ENCODE results near the gene MLYCD. TPM values are rescaled to one million over a fixed set of nuclear protein-coding genes. Genes with fewer than 3 reads are reported as not detected.

The MLYCD gene
- total RNA-seq, 1 donor, result 2.9 TPM

DNA sequence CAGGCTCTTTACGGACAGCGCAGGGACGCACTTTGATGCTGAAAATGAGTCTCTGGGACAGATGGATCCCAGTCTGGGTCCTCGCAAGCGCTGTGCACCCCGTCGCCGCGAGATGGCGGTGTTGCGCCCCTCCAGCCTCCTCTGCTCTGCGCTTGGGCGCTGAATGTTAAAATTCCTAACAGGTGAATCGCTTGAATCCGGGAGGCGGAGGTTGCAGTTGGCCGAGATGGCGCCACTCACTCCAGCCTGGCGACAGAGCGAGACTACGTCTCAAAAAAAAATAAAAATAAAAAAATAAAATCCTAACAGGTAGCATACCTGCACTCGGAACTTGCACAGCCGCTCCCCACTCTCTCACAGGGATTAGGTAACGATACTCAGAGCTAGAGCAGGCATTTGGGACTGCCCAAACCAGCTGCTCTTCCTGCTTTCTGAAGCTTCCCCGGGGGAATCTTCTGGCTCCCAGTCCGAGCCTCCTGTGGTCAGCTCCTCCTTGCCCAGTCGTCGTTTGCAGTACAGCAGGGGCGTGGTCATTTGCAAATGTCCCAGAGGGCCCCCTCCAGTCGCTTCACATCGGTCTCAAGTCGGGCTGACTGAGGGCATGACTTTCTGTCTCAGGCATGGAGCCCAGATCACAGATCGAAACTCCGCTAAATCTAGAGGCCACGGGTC lies 27.9 kb downstream of the MLYCD start:
- no peaks in the 10 kb centered on the region for H3K4me1 ChIP-seq (ENCODE audit: insufficient read depth, low read length)
- no peaks in the 10 kb centered on the region for H3K9me3 ChIP-seq (ENCODE audit: low read depth, low read length)
- H3K27me3 ChIP-seq (ENCODE audit: insufficient read depth, low read length), result no peaks in the 10 kb centered on the region
- no peak overlapping the region for H3K4me3 ChIP-seq (ENCODE audit: low read length)

DNA sequence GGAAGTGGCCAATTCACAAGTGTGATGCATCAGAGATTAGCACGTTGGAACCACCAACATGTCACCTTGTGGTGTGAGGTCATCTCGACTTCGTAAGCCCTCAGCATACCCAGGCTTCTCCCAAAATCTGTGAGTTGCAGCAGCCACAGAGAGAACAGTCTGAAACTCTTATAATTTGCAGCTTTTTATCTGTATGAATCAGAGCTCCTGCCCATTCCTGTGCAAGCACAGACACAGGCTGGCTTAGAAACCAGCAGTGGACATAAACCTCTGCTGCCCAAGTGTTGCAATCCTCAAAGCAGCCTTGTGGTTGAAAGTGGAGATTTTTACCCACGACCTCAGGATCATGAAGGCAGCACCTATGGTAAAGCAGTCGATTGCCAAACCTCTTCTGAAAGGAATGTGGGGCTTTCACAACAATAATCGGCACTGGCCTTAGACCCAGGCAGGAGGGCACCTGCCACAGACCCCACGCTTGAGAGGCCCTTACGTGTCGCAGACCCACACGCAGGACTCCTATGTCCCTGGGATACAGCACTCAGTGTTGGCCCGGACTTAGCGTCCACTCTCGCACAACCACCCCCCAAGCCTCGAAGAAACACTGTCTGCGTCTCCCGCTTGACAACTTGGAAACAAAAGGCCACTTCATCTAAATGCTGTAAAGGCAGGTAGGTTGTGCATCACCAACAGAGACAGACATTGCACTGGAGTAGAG lies 29.6 kb downstream of the MLYCD start:
- Histone ChIP-seq H3K9me3 (ENCODE audit: low read depth, low read length) (no peaks in the 10 kb centered on the region), H3K27me3 (ENCODE audit: insufficient read depth, low read length) (no peaks in the 10 kb centered on the region), H3K4me3 (ENCODE audit: low read length) (no peak overlapping the region), H3K4me1 (ENCODE audit: insufficient read depth, low read length) (no peaks in the 10 kb centered on the region)

DNA sequence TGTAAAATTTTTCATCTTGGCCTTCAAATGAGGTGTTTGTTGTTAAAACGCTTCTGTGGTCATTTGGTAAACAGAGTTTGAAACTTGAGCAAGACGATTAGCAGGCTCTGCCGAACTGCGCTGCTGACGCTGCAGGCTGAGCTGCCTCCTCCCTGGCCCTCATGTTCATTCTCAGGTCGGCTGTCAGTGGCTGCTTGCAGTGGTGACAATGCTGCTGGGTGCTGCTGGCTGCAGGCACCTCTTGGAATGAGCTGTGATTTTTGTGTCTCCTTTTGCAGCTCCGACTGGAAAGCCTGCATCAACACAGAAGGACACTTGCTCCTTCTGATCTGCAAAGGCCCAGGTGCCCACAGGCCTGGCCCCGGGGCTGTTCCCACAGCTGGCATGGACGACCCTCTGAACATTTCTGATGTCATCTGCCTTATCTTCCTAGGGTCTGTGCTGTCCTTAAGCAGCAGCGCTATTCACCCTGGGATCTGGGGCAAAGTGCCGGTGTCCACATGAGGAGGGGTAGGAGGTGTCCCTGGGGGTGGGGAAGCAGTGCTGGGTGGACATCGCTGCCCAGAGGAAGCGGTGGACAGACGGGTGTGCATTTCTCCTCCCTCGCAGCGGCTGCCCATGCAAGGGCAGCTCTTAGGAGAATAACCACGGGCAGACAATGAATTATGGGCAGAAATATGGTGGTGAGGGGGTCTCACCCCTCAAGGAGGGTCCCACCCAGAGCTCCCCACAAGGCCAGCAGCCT lies 31.1 kb downstream of the MLYCD start:
- no peaks in the 10 kb centered on the region for H3K9me3 ChIP-seq (ENCODE audit: low read depth, low read length)
- no peaks in the 10 kb centered on the region for H3K27me3 ChIP-seq (ENCODE audit: insufficient read depth, low read length)
- no peaks in the 10 kb centered on the region for H3K4me1 ChIP-seq (ENCODE audit: insufficient read depth, low read length)
- H3K4me3 ChIP-seq (ENCODE audit: low read length), result no peak overlapping the region

DNA sequence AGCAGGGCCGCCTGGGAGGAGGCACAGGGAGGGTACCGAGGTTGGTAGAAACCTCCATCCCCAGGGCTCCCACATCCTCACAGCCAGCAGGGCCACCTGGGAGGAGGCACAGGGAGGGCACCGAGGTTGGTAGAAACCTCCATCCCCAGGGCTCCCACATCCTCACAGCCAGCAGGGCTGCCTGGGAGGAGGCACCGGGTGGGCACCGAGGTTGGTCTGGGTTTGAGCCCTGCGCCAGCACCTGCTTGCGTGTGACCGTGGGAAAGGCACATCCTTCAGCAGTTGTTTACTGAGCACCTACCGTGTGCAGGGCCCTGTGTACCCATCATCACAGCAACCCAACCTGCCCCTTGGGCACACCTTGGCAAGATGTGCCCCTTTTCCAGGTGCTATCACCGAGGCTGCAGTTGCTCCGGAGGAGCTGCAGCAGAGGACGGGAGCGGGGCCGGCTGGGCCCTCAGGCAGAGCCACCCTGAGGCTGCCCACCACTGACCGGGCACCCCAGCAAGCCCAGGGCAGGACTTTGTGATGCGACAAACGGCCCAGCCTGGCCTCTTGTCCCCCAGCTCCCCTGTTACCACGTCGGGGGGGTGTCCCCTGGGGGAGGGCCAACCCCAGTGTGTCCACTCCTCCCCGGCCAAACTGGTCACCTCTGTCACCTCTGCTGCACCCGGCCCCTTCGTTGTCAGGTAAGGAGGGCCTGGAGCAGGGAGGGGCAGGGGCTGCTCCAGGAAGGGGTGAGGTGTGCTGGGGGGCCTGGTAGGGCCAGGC lies 32.0 kb downstream of the MLYCD start:
- H3K4me1 ChIP-seq (ENCODE audit: insufficient read depth, low read length), result no peaks in the 10 kb centered on the region
- H3K4me3 ChIP-seq (ENCODE audit: low read length), result no peak overlapping the region
- no peaks in the 10 kb centered on the region for H3K9me3 ChIP-seq (ENCODE audit: low read depth, low read length)
- no peaks in the 10 kb centered on the region for H3K27me3 ChIP-seq (ENCODE audit: insufficient read depth, low read length)

DNA sequence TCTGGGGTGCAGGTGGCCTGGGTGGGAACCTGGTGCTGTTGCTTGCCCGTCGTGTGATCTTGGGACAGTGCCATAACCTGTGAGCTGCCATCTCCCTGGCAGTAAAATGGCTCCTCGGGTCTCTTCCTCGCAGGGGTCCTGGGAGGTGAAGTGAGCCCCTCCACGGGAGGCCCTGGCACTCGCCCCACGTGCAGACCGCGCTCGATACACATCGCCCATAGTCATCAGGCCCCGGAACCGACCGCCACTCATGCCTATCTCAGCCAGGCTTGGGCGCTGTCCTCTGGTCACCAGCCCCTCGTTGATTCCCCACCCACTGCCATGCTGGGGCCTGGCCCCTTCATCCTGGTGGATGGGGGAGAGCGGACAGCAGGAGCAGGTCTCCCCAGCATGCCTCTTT lies 32.6 kb downstream of the MLYCD start:
- Histone ChIP-seq H3K4me1 (ENCODE audit: insufficient read depth, low read length) (no peaks in the 10 kb centered on the region), H3K27me3 (ENCODE audit: insufficient read depth, low read length) (no peaks in the 10 kb centered on the region), H3K9me3 (ENCODE audit: low read depth, low read length) (no peaks in the 10 kb centered on the region), H3K4me3 (ENCODE audit: low read length) (no peak overlapping the region)

DNA sequence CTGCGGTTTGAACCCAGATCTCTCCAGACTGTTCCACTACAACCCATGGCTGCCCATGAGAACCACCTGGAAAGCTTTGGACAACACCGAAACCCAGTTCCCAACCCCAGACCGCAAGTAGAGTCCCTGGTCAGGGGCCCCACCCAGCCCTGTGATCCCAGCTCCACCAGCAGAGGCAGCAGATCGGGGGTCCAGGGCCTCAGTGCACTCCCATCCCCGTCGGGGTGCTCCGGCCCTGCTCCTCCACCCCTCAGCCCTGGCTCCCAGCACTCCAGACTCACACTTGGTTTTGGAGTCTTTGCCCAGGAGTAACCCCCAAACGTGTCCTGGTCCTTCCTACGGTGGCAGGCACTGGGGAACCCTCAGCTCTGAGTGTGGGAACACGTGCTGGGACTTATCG lies 33.4 kb downstream of the MLYCD start:
- H3K9me3 ChIP-seq (ENCODE audit: low read depth, low read length), result no peaks in the 10 kb centered on the region
- H3K4me3 ChIP-seq (ENCODE audit: low read length), result no peak overlapping the region
- H3K27me3 ChIP-seq (ENCODE audit: insufficient read depth, low read length), result no peaks in the 10 kb centered on the region
- H3K4me1 ChIP-seq (ENCODE audit: insufficient read depth, low read length), result no peaks in the 10 kb centered on the region

DNA sequence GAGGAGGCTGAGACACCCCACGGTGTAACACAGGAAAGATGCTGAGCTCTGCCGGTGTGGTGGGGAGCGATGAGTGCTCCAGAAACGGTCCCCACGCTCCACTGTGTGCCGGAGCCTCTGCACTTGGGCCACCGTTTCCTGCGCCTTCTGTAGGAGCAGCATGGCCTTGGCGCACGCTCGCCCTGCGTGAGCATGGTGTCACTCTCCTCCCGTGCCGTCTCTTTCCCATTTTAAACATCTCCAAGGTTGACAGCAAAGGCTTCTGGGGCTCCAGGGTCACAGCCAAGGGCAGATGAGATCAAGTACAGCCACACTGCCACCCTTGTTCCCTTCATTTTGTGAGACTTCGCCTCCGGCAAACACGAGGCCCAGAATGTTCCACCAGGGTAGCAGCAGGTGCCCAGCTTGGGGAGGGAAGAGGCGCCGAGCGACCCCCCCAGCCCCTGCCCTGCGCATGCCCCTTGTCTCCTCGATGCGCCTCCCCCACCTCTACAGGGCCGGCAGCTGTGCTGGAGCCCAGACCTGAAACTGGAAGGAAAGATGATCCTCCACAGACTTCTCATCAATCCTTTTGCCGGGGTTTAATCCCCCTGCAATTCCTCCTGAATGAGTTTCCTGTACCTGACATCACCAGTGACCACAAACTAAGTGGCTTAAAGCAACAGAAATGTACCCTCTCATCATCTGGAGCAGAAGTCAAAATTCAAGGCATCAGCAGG lies 34.2 kb downstream of the MLYCD start:
- Histone ChIP-seq H3K9me3 (ENCODE audit: low read depth, low read length) (no peaks in the 10 kb centered on the region), H3K27me3 (ENCODE audit: insufficient read depth, low read length) (no peaks in the 10 kb centered on the region), H3K4me1 (ENCODE audit: insufficient read depth, low read length) (no peaks in the 10 kb centered on the region), H3K4me3 (ENCODE audit: low read length) (no peak overlapping the region)

DNA sequence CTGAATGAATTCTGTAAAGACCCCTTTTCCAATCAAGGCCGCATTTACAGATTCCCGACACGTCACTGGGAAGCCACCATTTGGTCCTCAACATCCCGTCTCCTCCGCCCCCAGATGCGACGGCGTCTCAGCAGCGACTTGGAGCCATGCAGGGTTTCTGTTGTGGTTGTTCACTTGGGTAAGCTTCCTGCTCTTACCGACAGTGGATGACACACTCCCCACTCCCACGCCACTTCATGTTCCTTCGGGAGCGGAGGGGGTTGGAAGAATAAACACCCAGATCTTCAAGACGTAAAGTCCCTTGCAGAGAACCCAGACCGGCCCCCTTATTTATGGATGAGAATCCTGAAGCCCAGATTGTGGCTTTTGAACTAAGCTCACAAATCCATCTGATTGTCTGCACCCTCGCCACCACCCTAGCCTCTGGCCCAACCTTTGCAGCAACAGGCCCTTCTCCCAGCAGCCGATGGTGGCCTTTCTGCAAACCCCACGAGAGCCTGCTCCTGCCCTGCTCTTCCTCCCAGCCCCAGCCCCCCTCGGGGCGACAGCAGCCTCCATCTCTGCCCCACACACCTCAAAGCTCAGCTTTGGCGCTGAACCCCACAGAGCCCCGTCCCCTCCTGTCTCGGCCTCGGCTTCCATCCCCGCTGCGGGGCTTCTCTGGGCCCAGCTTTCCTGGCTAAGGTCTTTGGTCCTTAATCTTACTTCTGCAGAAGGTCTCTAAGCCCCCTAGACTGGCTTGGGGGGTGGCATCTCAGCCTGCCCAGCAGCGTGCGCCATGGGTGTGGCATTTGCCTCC lies 35.2 kb downstream of the MLYCD start:
- peaks cover 2% of the 10 kb centered on the region for H3K4me1 ChIP-seq (ENCODE audit: insufficient read depth, low read length)
- no peaks in the 10 kb centered on the region for H3K27me3 ChIP-seq (ENCODE audit: insufficient read depth, low read length)
- no peak overlapping the region for H3K4me3 ChIP-seq (ENCODE audit: low read length)
- no peaks in the 10 kb centered on the region for H3K9me3 ChIP-seq (ENCODE audit: low read depth, low read length)

DNA sequence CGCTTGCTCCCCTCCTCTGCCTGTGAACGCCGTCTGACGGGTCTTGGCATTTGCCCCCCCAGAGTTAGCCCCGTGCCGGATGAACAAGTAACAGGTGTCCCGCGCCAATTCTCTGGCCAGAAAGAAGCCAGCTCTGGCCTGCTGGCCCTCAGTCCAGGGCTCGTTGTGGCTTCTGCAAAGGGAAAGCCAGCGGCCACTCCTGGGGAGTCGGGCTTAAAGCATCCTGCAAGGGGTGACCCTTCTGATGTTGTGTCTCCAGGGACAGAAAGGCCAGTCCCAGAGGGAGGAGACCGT lies 35.7 kb downstream of the MLYCD start:
- Histone ChIP-seq H3K4me1 (ENCODE audit: insufficient read depth, low read length) (peaks cover 8% of the 10 kb centered on the region), H3K9me3 (ENCODE audit: low read depth, low read length) (no peaks in the 10 kb centered on the region), H3K4me3 (ENCODE audit: low read length) (no peak overlapping the region), H3K27me3 (ENCODE audit: insufficient read depth, low read length) (no peaks in the 10 kb centered on the region)

DNA sequence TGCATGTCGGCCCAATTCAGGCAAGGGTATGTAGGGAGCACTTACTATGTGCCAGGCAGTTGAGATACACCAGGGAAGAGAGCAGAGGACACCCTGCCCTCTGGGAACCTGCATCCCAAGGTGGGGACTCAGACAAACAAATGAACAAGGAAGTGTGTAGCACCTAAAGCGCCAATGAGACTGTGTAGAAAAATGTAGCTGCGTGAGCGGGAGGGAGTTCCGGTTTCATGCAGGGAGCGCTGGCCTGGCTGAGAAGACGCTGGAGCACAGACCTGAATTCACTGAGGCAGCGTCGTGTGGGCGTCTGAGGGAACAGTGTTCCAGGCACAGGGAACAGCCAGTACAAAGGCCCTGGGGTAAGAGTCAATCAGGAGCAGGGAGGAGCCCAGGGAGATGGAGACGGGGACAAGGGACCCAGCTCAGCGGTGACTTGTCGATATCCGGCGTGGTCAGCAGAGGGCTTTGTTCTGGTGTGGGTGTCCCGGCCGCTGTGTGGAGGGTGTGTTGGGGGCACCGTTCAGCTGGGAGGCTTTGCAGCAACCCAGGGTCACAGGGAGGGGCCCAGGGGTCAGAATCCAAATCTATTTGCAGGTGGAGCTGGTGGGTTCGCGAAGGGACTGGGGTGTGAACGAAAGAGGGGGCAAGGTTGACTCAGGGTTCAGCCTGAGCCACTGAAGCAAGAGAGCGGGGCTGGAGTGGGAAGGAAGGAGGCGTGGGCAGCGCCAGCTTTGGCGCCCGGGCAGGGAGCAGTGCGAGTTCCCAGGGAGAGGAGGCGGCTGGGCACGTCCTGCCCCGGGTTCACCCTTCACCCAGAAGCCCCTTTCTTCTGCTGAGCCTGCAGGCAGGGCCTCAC lies 36.3 kb downstream of the MLYCD start:
- peaks cover 9% of the 10 kb centered on the region for H3K4me1 ChIP-seq (ENCODE audit: insufficient read depth, low read length)
- H3K27me3 ChIP-seq (ENCODE audit: insufficient read depth, low read length), result no peaks in the 10 kb centered on the region
- no peak overlapping the region for H3K4me3 ChIP-seq (ENCODE audit: low read length)
- no peaks in the 10 kb centered on the region for H3K9me3 ChIP-seq (ENCODE audit: low read depth, low read length)

DNA sequence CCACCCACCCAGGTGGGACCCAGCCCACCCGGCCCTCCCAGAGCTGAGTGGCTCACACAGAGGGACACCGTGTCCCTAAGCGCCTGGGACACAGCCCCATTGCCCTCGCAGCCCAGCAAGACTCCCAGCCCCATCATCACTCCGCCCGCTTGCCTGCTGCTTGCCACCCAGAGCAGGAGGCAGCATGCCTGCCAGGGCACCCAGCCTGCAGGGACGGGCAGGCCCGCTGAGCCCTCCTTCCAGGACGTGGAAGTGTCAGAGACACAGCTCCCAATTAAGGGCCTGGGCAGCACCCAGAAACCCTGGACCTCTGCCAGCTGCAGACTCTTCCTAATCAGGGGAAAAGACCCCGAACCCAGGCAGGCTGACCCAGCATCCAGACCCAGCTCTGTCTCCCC lies 36.9 kb downstream of the MLYCD start:
- Histone ChIP-seq H3K27me3 (ENCODE audit: insufficient read depth, low read length) (no peaks in the 10 kb centered on the region), H3K4me1 (ENCODE audit: insufficient read depth, low read length) (peaks cover 9% of the 10 kb centered on the region), H3K4me3 (ENCODE audit: low read length) (no peak overlapping the region), H3K9me3 (ENCODE audit: low read depth, low read length) (no peaks in the 10 kb centered on the region)

DNA sequence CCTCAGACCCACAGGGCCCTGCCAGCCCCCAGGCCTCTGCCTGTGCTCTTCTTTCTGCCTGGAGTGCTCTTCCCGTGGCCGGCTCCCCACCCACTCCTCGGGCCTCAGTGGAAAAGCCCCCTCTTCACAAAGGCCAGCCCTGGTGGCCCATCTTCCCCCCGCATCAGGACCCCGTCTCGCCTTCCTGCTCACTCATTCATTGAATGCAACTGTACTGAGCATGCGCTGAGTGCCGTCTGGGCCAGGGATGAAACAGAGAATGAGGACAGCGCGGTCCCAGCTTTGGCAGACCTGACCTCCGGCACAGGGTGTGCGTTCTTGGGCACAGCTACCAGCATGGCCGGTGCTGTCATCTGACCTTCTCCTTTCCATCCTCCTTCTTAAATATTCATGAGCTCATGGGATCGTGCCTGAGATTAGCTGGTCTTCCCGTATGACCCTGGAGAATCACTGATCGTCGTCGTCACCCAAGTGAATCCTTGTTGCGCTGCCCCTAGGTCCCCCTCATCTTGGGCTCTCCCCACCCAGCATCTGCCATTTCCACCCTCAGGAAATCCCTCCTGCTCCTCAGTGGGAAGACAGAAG lies 37.8 kb downstream of the MLYCD start:
- Histone ChIP-seq H3K9me3 (ENCODE audit: low read depth, low read length) (no peaks in the 10 kb centered on the region), H3K4me1 (ENCODE audit: insufficient read depth, low read length) (peaks cover 9% of the 10 kb centered on the region), H3K4me3 (ENCODE audit: low read length) (no peak overlapping the region), H3K27me3 (ENCODE audit: insufficient read depth, low read length) (no peaks in the 10 kb centered on the region)

DNA sequence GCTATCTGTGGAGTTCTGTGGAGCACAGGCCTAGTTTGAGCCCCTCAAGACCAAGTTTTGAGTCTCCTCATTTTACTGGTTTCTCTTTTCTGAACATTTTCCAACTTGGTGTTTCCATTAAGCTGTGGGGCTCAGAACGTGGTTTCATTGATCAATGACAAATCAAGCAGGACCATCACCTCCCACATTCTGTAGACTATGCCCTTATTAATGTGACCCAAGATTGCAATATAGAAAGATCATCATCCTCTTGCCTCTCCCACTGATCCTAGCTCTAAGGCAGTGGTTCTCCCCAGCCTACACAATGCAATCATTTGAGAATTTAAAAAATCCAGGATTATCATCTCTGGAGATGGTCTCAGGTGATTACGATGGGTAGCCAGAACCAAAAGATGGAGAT lies 38.4 kb downstream of the MLYCD start:
- Histone ChIP-seq H3K4me3 (ENCODE audit: low read length) (no peak overlapping the region), H3K4me1 (ENCODE audit: insufficient read depth, low read length) (peaks cover 9% of the 10 kb centered on the region), H3K27me3 (ENCODE audit: insufficient read depth, low read length) (no peaks in the 10 kb centered on the region), H3K9me3 (ENCODE audit: low read depth, low read length) (no peaks in the 10 kb centered on the region)

All from mononuclear cell (primary cell).